A549 (cell line): Measurements from ENCODE around the gene BCAS1.

Experiments used
- POLR2A ChIP-seq: IDR thresholded peaks from 2 replicates; pipeline ENCODE4 v1.6.1; 2012; ENCODE audit warnings: mild to moderate bottlenecking, low read length
- SREBF2 ChIP-seq: fragments of 450-650 bp; IDR thresholded peaks from 2 replicates; pipeline ENCODE4 v1.6.1; 2014; ENCODE audit warnings: mild to moderate bottlenecking, moderate library complexity

DNA sequence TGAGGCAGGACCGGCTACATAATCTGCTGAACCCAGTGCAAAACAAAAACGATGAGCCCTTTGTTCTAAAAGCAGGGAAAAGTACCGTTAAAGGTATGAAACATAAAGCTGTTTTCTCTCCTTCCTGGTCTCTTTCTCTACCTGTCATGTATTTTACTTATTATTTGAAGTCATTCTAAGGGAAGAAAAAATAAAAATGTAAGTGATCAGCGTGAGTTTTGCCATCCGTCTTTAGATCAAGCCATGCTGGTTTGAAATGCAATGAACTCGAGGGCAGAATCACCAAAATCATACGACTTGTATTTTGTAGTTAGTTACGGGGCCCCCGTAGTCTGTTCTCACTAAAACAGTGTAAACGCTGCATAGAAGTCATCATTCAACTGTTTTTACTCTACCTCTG lies 2.9 kb upstream of the BCAS1 start:
- TF ChIP-seq SREBF2 (no peak), POLR2A (no peak)
